PC-9 (cell line): ENCODE results near the gene ARSI. TPM values are rescaled to one million over a fixed set of nuclear protein-coding genes. Genes with fewer than 3 reads are reported as not detected.

ENCODE experiments used
- BruUV-seq: library from RNA; stranded (reverse); fragments of 400-500 nt; replicated peaks from 2 replicates; lab custom pipeline; 2021; lab: Mats Ljungman, UMichigan
- CTCF ChIA-PET: fragments of 300-600 bp; sonication (Branson Sonifier 250); formaldehyde crosslinking; loops from one replicate; lab custom pipeline; 2022; ENCODE audit warnings: antibody characterized with exemption; lab: Charles Lee
- POLR2A ChIA-PET: fragments of 300-600 bp; sonication (Branson Sonifier 250); formaldehyde crosslinking; loops from one replicate; lab custom pipeline; 2022; ENCODE audit warnings: antibody characterized with exemption; ENCODE audit not compliant: unreplicated experiment; lab: Charles Lee
- DNase-seq, 2 experiments: peaks; one replicate each; pipeline versions ENCODE4 v3.0.0 to v3.0.0-alpha.2; 2015 to 2022; ENCODE audit warnings: mixed read lengths in 1 of 2
- H2AFZ ChIP-seq: fragments of 200-600 bp; sonication (generic); 2 replicates; pipeline ENCODE4 v1.8.1; 2017; ENCODE audit warnings: antibody characterized with exemption
- H3F3A ChIP-seq: fragments of 200-600 bp; sonication (generic); 2 replicates; pipeline ENCODE4 v1.8.1; 2017; ENCODE audit warnings: antibody characterized with exemption, mild to moderate bottlenecking, low read depth; ENCODE audit not compliant: insufficient read depth
- H3K27ac ChIP-seq: fragments of 200-600 bp; sonication (generic); 2 replicates; pipeline ENCODE4 v1.6.1; 2016; ENCODE audit warnings: mixed run types
- H3K27me3 ChIP-seq: fragments of 200-600 bp; sonication (generic); 2 replicates; pipeline ENCODE4 v1.6.1; 2016; ENCODE audit warnings: low read depth, mixed run types; ENCODE audit not compliant: insufficient read depth
- H3K36me3 ChIP-seq: fragments of 200-600 bp; sonication (generic); 2 replicates; pipeline ENCODE4 v1.6.1; 2016; ENCODE audit warnings: low read depth, mixed run types
- H3K4me1 ChIP-seq: fragments of 200-600 bp; sonication (generic); replicated peaks from 2 replicates; pipeline ENCODE4 v1.6.1; 2016; ENCODE audit warnings: mixed run types; ENCODE audit not compliant: insufficient read depth
- H3K4me2 ChIP-seq: fragments of 200-600 bp; sonication (generic); 2 replicates; pipeline ENCODE4 v1.6.1; 2017; ENCODE audit warnings: mixed run types
- H3K4me3 ChIP-seq: fragments of 200-600 bp; sonication (generic); 2 replicates; pipeline ENCODE4 v1.6.1; 2016; ENCODE audit warnings: mixed run types
- H3K79me2 ChIP-seq: fragments of 200-600 bp; sonication (generic); 2 replicates; pipeline ENCODE4 v1.6.1; 2017; ENCODE audit warnings: low read depth, mixed run types
- H3K9me2 ChIP-seq: fragments of 200-600 bp; sonication (generic); 2 replicates; pipeline ENCODE4 v1.8.1; 2017; ENCODE audit warnings: mild to moderate bottlenecking; ENCODE audit not compliant: insufficient read depth
- H3K9me3 ChIP-seq: fragments of 200-600 bp; sonication (generic); 2 replicates; pipeline ENCODE4 v1.8.1; 2016; ENCODE audit warnings: low read depth; ENCODE audit not compliant: insufficient read depth
- H4K20me1 ChIP-seq: fragments of 200-600 bp; sonication (generic); 2 replicates; pipeline ENCODE4 v1.8.1; 2017; ENCODE audit not compliant: insufficient read depth
- EZH2 ChIP-seq: fragments of 200-600 bp; sonication (generic); IDR thresholded peaks from 2 replicates; pipeline ENCODE4 v1.8.0; 2017; ENCODE audit warnings: antibody characterized with exemption, low read depth
- intact Hi-C: fragments of 100-400 bp; cut with micrococcal nuclease; formaldehyde crosslinking; loops from one replicate; pipeline ENCODE4 v1.10.0; 2022; ENCODE audit not compliant: unreplicated experiment
- total RNA-seq: library from RNA; stranded (reverse); gene quantifications from 2 replicates; pipeline ENCODE4 v1.2.3, GENCODE V29; 2021
- TF ChIP-seq, protein P1 (sequence below): fragments of 200-600 bp; sonication (generic); conservative IDR thresholded peaks from 2 replicates; pipeline ENCODE4 v1.6.1; 2017; ENCODE audit warnings: mixed run types, antibody characterized with exemption, mild to moderate bottlenecking, moderate library complexity

ARSI gene
- total RNA-seq, 1 experiment from 2014 or later = 2.6 TPM

DNA sequence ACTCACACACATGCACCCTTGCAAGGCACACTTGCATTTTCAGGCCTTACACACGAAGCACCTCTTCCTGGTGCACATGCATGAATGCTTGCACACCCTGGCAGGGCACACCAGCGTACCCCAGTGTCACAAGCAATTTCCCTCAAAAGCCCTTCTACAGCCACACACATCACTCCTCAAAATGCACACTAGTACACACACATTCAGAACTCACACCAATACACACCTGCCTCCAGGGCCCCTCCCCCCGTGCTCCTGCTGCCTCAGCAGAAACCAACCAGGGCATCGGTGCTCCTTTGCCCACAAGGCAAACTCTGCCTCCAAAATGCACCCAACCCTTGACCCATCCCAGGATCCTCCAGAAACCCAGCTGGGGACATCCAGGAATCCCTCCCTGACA is 14.3 kb downstream of the ARSI start:
- BruUV-seq = no TSS peak
- H4K20me1 ChIP-seq = no peaks in the 10 kb centered on the region
- ChIA-PET CTCF (no interaction called here), POLR2A (no interaction called here)
- H3K9me2 ChIP-seq = no peaks in the 10 kb centered on the region
- no peak overlapping the region for H2AFZ ChIP-seq
- H3K79me2 ChIP-seq = no peaks in the 10 kb centered on the region
- no peaks in the 10 kb centered on the region; the same call in 1 of the 2 replicates for H3F3A ChIP-seq
- TF ChIP-seq EZH2 = no peak
- TF ChIP-seq, protein P1, sequence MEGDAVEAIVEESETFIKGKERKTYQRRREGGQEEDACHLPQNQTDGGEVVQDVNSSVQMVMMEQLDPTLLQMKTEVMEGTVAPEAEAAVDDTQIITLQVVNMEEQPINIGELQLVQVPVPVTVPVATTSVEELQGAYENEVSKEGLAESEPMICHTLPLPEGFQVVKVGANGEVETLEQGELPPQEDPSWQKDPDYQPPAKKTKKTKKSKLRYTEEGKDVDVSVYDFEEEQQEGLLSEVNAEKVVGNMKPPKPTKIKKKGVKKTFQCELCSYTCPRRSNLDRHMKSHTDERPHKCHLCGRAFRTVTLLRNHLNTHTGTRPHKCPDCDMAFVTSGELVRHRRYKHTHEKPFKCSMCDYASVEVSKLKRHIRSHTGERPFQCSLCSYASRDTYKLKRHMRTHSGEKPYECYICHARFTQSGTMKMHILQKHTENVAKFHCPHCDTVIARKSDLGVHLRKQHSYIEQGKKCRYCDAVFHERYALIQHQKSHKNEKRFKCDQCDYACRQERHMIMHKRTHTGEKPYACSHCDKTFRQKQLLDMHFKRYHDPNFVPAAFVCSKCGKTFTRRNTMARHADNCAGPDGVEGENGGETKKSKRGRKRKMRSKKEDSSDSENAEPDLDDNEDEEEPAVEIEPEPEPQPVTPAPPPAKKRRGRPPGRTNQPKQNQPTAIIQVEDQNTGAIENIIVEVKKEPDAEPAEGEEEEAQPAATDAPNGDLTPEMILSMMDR = no peak
- H3K27ac ChIP-seq = no peak overlapping the region
- no peaks in the 10 kb centered on the region for H3K36me3 ChIP-seq
- H3K27me3 ChIP-seq = 0 out of 2 replicates have a peak, but pooled peaks cover 6% of the 10 kb centered on the region
- H3K4me1 ChIP-seq = no peaks in the 10 kb centered on the region
- no peak for DNase-seq
- H3K9me3 ChIP-seq = no peaks in the 10 kb centered on the region
- H3K4me2 ChIP-seq = no peak overlapping the region
- intact Hi-C loops = no loop called here
- H3K4me3 ChIP-seq = no peak overlapping the region

DNA sequence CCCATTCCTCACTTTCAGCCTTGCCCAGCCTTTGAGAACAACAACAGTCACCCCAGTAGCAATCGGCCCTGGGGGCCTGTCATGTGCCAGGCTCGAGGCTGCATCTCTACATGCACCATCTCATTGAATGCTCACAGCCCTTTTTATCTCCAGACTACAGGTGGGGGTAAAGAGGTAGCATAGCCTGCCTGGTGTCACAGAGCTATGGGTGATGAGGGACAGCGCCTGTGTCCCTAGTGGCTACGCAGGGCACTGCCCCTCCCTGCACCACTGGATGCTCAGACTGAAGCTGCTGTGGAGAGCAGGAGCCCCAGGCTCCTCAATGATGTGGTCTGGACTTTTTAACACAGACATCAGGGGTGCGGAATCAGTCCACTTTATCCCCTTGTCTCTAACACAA is 15.9 kb downstream of the ARSI start:
- H3K9me3 ChIP-seq = no peaks in the 10 kb centered on the region
- no peak overlapping the region for H2AFZ ChIP-seq
- no peaks in the 10 kb centered on the region for H4K20me1 ChIP-seq
- no TSS peak for BruUV-seq
- no peaks in the 10 kb centered on the region for H3K4me1 ChIP-seq
- H3K4me3 ChIP-seq = no peak overlapping the region
- H3F3A ChIP-seq = no peaks in the 10 kb centered on the region
- no peak overlapping the region for H3K4me2 ChIP-seq
- H3K79me2 ChIP-seq = no peaks in the 10 kb centered on the region
- H3K27ac ChIP-seq = no peak overlapping the region
- H3K36me3 ChIP-seq = no peaks in the 10 kb centered on the region
- ChIA-PET CTCF (interaction anchor here (0.8 kb wide), 1 partner anchor 24 kb away, joined by 3 read pairs; no protein-coding TSS in a partner anchor), POLR2A (no interaction called here)
- TF ChIP-seq, protein P1 = peak; percentile 77
- no peak for TF ChIP-seq EZH2
- H3K27me3 ChIP-seq = 0 out of 2 replicates have a peak, but pooled peaks cover 6% of the 10 kb centered on the region
- intact Hi-C loops = no loop called here
- DNase-seq = peak; percentile 41 to 65
- no peaks in the 10 kb centered on the region for H3K9me2 ChIP-seq

DNA sequence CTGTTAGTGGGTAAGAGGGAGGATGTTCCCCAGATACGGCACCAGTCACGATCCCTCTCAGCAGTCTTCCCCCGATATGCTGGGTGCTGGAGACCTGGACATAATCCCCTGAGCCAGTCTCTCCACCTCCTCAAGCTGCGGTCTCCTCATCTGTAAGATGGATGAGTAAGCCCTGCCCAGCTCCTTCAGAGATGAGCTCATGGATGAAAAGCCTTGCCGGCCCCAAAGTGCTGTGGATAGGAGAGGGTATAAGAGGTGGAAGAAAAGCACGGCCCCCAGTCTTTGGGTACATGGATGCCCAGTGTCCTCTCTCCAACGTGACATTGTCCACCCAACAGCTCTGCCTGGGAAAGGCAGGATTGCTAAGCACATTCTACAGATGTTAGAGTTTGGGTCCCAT is 17.6 kb downstream of the ARSI start:
- CTCF ChIA-PET = no interaction called here
- POLR2A ChIA-PET = no interaction called here

More for the DNA sequence above, 17.6 kb downstream of the ARSI start:
- no TSS peak for BruUV-seq
- Histone ChIP-seq H3K4me3 (no peak overlapping the region), H3K79me2 (no peaks in the 10 kb centered on the region), H3F3A (no peaks in the 10 kb centered on the region), H3K27me3 (0 out of 2 replicates have a peak, but pooled peaks cover 5% of the 10 kb centered on the region), H3K4me2 (no peak overlapping the region), H3K27ac (no peak overlapping the region), H3K36me3 (no peaks in the 10 kb centered on the region), H3K9me3 (no peaks in the 10 kb centered on the region), H3K4me1 (no peaks in the 10 kb centered on the region), H3K9me2 (no peaks in the 10 kb centered on the region), H2AFZ (no peak overlapping the region), H4K20me1 (no peaks in the 10 kb centered on the region)
- intact Hi-C loops = no loop called here
- DNase-seq = no peak
- TF ChIP-seq, protein P1 = no peak
- TF ChIP-seq EZH2 = no peak
